Stimulated activated CD8-positive, alpha-beta memory T cell treated with anti-CD3 and anti-CD28 coated beads, Interleukin-2, amount 100 ng/mL, for 1 hour (primary cell): Measurements from ENCODE around the gene CBX2.

Source experiments
- DNase-seq, 2 donors: peaks; one replicate each; pipeline ENCODE4 v3.0.0-alpha.2; 2020; ENCODE audit warnings: low read depth in 2 of 2

CBX2 gene

DNA sequence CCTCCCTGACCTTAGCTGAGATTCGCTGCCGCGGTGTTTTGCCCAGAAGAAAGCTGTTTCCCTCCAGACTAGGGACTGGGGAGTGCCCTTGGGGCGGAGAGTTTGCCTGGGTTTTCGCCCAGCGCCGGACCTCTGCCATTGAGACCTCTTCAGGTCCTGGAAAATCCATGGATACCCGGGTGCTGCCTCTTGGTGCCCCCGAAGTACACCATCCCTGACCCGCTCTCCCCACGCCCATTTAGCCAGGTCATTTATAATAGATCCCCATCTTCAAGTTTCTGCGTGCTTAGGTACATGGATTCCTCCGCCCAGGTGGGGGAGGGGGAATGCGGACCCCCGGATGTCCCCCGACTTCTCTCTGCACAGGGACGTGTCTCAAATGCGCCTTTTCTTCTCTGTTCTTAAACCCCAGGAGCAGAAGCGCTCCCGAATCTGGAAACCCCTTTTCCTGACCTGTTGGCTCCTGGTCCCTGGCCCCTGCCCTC is 34.0 kb downstream of the CBX2 start:
- no peak for DNase-seq

DNA sequence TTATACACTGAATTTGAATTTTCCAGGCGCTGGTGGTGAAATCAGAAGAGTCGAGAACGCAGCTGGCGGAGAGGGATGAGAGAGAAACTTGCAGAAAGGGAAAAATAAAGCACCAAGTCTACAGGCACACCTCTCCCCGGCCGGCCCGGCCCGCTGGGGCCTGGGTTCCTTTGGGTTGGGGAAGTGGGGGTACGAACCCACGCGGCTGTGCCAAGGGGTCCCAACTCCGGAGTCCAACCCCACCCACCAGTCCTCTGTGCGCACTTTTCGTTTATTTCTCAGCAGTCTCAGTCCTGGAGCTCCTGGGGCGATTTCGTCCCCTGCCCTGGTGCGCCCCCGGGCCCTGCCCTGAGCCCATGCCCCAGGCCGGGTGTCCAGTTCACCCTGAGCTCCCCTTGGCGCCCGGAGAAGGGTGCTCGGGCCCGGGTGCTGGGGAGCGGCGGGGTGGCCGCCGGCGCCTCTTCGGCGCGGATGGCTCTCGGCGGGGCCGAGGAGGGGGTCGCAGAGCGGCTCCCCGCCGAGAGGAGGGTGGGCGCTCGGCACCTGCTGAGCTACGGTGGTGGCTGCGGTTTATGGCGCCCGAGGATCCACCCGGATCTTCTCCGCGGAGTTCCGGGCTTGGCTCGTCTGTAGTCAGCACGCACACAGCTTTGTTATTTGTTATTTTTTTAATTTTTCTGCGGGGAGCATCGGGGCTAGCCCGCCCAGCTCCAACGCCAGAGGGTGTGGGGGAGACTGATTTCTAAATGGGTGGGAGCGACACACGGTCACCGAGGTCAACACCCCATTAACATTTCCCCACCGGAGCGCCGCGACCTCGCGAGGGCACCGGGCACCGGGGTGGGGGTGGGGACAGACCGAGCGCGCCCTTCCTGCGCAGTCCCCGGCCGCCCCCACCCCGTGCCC is 34.7 kb downstream of the CBX2 start:
- no peak for DNase-seq

DNA sequence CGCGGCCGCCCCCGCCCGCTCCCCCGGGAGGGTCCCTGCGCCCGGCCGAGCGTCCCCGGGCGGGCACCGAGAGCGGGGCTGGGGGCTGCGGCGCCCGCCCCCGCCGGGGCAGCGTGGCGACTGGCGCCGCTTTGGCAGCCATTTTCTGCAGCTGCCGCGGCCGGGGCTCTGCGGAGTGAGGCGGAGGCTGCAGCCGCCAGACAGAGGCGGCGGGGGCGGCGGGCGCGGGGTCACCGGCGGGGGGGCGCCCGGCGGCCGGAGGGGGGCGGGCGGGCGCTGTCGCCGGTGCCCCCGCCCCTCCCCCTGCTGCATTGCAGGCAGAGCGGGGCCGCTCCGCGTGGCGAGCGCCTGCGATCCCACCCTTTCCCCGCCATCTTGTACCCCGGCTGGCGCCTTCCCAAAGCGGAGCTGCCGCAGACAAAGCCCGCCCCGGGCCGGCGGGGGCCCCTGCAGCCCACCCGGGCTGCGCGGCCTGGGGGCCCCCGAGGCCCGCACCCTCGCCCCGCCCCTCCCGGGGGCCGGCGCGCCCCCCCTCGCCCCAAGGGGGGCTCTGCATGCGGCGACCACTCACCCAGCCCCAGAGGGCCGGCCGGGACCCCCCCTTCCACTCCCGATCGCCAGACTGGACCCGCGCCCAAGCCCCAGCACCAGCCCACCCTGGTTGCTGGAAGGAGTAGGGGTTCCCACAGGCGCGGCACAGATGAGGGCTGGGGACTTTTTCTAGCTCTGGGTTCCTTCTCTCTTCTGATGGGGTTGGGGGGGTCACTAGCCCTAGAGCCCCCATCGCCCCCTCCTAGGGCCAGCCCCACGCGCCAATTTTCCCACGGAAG is 35.6 kb downstream of the CBX2 start:
- DNase-seq = no peak

DNA sequence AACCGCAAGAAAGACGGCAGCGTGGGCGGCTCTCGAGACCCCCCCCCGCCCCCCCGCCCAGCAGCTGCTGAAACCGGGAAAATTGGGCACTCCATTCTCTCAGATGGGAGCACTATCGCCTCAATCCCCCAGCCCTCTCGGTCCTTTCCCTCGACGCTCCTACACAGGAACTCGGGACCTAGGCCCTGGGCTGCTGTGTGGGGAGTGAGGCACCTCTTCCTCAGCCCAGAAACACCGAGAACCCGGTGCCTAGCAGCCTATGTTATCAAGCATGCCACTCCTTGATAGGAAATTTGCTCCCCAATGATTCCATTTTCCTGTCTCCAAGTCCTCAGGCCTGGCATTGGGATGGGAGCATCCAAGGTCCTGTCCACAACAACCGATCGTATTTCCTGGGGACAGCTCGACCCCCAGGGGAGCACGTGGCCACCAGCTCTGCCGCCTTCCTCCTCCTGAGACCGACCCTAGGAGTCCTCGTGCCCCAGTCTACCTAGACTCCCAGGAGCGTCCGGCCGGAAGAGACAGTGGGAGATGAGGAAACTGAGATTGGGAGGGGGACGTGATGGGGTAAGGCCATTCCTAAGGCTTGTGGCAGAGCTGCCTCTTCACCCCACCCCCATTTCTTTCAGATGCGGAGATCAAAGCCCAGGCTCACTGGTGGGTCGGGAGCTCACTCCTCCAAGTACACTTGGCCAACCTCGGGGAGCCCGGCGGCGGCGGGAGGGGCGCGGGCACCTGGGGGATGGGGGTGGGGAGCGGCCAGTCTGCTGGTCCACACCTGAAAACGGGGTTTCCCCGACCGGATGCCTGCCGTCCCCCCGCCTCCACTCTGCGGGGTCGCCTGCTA is 36.4 kb downstream of the CBX2 start:
- DNase-seq = no peak

DNA sequence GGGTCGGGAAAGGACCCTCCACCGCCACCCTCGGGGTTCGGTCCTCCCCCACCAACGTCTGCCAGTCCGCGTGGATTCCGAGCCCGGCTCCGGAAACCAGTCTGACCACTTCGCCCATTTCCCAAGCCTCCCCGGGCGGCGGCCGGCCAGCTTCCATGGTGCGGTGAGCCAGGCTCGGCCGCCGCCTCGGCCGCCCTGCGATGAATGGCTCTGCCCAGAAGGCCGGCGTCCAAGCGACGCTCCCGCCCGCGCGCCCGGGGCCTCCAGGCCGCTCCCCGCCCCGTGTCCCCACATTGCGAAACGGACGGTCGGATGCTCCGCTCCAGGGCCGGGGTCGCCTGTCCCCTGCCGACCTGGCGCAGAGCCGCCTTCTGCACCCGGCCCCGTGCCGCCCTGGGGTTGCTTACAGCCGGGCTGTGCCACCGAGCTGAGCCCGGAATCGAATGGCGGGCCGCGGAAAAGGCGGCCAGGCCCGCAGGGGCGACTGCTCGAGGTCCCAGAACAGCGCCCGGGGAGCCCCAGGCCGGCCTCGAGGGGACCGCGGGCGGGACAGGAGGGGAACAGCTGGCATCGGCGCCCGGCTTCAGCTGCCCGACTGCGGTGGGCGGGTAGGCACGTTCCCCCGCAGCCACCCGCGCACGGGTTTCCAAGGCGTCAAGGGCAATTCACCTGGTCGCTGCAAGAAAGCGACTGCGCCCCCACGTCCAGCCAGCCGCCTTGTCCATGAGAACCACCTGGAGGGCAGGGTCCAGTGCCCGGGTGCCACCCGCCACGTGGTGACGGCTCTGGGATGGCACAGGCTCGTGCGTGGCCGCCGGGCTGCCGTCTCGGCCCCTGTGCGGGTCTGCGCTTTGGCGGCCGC is 37.3 kb downstream of the CBX2 start:
- no peak for DNase-seq

DNA sequence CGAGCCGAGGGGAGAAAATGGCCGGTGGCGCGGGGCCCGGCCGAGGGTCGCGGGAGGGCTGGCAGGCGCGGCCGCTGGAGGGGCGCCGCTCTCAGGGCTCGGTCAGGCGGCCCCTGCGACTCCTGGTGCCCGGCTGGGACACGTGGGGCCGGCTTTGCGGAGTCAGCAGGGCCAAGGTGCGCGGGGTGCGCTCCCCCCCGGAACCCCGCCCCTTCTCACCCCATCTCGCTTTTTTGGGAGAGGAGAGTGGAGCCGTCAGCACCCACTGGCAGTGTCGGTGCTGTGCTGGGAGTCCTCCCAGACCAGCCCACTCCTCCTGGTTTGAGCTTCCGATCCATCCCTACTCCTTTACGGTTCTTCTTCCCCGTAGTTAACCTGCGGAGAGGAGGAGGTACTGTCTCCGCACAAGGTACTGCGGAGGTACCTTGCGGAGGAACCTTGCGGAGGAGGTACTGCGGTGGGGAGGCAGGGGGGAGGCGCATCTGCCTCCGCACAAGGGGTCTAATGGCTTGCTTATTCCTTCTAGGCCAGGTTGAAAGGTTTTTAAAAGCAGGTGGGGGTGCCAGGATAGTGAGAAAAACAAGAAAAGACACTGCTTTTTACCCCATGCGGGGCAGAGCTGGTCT is 38.0 kb downstream of the CBX2 start:
- DNase-seq = no peak

DNA sequence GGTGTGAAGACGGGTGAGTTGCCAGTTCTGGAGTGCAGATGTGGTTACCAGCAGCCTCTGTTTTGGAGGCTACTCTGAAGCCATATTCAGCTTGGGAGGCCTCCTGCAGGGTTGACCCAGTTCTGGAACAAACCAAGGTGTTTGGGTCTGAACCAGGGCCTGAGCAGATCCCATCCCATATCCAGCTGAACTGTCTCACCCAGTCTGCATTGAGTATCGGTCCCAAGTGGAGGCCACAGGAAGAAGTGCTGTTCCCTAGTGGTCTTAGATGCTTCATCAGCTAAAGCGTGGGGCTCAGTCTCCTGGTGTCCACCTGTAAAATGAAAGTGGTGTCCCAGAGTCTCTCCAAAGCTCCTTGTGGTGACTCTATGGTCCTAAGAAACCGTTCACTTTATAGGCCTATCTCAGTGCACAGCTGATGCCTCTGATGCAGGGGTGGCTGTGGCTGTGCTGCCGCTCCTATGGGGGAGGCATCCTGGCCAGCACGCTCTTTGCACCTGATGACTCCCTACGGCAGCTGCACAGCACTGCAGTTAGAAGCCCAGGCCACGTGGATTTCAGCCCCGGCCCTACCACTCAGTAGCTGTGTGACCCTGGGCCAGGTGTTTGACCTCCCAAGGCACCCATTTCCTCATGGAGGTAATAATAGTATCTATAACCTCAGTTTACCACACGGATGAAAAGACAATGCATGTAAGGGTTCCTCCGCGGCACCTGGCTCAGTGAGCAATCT is 40.2 kb downstream of the CBX2 start:
- no peak for DNase-seq

DNA sequence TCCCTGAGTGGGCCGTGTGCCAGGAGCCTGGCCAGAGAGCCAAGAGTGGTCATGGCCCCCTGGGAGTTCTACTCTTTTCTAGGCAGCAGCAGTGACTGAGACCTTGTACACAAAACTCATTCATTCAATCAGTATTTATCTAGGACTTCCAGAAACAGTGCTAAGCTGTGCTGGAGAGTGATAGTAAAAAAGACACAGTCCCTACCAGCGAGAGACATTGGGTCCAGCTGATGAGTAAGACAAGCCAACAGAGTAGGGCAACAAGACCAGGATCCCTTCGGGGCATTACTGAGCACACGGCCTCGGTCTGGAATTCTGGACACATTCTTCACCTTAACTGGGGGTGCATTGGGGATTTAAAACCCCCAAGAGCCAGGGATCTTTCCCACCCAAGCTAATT is 41.1 kb downstream of the CBX2 start:
- no peak for DNase-seq

DNA sequence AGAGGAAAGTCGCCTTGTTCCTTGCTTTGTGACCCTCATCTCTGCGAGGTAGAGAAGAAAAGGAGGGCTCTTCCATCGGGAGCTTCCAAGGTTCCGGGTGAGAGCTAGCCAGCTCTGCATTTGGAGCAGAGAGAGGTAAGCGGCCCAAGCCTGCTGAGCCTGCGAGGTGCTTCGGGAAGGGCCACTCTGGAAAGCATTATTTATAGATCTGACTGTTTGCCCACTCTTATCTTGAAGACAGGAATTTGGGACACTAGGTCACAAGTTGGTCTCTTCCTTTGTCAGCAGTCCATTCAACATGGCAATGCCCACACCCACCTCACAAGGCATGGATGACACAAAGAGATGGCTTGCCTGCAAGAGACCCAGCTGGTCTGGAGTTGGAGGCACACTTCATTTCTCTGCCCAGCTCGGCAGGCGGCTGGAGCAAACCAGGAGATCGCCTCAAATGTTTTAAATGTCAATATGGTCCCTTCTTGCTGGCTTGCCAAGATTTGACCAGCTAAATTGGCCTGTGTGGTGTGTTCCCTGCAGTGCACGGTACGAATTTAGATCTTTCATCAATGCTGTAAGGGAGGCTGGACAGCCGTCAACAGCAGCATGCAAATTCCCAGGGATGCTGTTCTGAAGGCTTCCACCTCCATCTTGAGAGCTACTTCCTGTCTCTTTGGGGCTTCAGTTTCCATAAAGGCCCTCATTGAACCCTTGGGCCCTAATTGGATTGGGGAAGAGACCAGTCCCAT is 41.8 kb downstream of the CBX2 start:
- DNase-seq = no peak

DNA sequence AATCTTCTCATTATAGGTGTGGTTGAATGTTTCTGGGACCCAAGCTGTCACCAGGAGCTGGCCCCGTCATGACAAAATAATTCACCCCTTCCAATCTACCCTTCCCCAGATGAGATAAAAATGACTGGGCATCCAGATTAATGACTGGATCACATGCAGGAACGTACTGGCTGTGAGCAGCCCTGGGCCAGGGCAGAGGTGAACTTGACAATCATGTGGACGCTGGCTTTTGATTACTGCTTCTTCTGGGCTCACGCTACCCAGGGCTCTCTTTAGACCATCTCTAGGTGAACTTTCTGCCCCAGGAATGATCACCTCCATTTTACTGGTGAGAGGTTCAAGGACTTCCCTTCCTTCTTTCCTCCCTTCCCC is 43.0 kb downstream of the CBX2 start:
- no peak for DNase-seq

DNA sequence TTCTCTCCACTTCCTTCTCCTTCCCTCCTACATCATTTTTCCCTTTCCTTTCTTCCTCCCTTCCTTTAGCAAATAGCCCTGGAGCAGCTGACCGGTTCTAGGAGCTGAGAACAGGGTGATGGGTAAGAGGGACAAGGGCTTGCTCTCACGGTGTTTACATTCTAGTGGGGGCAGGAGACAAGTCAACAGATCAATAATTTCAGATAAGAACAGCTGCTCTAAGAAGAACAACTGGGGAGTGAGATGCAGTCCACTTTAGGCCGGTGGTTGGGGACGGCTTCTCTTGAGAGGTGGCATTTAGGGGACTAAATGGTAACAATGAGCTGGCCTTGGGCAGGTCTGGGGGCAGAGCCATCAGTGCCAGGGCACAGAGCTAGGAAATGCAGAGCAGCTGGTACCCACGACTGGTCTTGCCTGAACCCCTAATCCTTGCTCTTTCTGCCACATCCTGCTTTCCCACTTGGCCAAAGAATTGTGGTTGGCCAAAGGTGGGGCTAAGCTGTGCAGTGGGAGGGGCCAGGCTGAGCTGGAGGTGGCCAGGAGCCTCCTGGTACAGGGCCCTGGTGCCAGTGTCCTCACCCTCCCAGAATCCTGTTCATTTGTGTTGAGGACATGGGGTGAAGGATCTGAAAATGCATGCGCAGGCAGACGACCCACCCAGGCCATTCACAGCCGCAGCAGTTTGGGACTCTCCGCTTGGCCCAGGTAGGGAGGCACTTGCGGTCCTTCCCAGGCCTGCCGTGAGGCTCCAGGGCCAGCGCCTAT is 43.6 kb downstream of the CBX2 start:
- no peak for DNase-seq

DNA sequence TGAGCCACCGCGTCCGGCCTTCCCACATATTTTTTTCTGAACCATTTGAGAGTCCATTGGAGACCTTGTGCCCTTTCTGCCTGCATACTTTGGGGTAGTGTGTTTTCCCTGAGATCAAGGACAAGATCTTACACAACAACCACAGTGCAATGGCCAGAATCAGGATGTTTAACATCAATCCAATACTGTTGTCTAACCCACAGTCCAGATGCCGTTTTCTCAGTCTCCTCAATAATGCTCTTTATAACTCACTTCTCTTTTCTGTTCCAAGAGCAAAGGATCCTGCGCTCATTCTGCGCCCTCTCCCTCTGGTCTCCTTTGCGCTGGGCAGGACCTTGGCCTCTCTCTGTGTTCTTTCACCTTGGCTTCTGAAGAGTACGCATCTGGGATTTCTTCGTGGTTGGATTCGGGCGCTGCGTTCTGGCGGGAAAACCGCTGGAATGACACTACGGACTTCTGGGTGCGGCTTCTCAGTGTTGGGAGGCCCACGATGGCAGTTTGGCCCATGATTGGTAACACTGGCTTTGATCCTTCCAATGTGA is 44.7 kb downstream of the CBX2 start:
- no peak for DNase-seq

DNA sequence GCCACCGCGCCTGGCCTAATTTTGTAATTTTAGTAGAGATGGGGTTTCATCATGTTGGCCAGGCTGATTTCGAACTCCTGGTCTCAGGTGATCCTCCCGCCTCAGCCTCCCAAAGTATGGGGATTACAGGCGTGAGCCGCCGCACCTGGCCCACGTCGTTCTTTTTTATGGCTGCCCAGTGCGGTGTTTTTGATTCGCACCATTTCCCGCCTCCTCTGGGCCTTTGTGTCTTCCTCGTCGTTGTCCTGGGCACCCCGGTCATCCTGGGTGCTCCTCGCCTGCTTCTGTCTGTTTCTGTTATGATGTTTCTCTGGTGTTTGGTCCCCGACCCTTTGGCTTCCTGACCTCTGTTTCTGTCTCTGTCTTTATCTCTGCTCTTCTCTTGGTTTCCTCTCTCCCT is 46.3 kb downstream of the CBX2 start:
- DNase-seq = no peak

DNA sequence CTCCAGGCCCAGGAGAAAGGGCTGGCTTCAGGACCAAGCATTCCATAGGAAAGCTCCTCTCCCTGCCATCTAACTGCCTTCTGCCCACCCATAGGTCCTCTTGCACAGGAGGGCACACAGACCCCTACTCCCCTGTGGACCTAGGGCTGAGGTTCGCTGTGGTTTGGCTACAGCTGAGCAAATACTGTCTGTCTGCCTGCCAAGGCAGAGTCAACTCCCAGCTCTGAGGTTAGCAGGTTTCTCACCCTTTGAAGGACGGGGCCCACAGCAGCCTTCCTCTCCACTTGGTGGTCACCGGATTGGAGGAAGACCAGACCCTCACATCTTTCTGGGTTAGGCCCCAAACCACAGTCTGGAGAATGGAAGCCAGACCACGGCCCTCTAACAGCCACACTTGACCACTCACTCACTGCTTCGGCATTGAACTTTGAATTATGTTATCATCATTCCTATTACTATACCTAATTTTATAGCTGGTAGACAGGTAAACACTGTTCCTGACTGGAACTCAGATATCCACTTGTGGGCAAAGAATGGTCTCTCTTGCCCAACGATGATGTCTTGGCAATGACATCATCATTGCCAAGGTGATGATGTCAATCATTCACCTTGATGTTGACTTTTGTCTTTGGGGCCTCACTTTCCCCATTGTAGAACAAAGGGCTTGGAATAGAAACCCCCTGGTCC is 47.1 kb downstream of the CBX2 start:
- no peak for DNase-seq

DNA sequence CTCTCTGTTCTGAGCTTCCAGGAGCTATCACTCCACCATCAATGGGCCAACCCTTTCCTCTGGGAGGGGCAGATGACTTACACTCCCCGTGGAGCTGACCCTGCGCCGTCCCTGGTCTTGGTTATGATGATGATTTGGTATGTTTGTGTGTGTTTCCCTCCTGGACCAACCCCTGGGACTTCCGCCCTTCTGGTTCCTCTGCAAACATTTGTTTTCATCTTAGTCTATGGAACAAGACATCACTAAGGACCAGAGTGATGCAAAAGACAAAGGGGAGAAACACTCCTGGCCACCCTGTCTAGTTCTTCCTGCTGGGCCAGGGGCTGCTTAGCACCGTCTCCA is 47.6 kb downstream of the CBX2 start:
- DNase-seq = no peak

DNA sequence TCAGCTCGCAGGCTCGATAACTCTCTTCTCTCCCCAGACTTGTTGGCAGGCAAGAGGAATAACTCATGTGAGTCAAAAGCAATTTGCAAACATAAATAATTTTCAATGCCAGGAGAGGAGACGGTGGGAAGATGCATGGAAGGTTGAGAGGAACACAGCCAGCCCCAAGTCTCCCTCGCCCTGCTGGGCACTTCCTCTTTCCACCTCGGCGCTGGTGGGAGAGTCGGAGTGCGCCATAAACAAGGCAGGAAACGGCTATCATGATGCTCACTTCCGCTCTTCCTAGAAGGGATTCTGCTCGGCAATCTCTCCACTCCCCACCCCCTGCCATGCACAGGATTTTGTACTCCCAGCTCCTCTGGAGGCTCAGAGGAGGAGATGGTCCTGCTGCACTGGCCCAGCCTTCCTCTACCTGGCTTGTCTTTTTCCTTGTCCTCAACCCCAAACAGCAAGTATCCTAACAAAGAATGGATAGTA is 48.3 kb downstream of the CBX2 start:
- DNase-seq = no peak

DNA sequence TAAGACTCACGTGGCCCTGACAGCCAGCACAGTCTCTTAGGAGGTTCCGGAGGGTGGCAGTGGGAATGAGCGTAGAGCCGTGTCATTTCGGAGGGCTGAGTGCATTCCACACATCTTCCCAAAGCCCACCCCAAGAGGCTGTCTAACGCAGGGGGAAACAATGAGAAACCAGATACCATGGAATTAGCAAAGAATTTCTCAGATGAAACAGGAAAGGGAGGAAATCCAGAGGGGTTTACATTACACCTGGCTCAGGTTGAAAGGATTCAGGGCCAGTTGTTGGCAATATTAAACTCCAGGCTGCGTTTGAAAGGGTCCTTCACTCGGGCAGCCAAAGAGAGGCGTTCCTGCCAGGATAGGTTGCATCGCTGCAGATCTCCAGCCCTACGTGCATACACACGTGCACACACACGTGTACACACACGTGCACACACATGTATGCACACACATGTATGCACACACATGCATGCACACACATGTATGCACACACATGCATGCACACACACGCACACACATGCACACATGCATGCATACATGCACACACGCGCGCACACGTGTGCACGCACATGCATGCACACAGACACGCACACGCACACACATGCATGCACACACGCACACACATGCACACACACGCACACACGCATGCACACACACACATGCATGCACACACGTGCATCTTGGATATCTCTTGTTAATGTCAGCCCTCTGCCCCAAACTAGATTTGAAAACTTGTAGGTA is 49.1 kb downstream of the CBX2 start:
- no peak for DNase-seq
